ENCODE data around the gene CIAO2A.
"Not testable (repeated sequence)": the region's sequence is repeated elsewhere in the genome, so short reads cannot be mapped to it uniquely, and the experiment has no call there.

The CIAO2A gene

DNA sequence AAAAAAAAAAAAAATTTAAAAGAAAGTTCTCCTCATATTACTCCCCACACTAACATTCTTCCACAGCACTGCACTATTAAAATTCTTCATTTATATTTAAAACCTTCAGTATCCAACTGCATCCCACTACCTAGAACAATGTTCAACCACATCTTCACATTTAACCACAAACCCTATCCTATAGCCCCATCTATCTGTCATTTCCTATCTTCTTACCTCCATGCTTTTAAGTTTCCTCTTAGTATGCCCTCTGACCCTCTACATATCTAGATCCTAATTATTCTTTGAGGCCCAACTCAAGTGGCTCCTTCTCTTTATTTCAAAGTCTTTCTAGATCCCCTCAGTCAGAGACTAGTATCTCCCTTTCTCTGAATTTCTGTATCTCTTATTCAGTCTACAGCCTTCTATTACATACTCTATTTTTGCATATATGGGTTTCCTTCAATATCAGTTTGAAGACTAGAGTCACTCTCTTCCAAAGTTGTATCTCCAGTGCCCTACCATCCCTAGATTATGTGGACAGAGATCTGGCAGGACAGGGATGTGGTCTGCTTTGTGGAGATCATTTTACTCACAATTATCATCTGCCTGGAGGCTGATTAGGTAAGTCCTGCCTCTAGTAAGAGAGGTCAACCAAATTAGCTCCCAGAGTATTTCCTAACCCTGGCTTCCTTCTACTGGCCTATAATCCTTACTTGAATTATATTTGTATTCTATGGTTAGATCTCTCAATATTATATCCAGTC, 1.4 kb downstream of the CIAO2A start:
- DNase-seq (ENCODE audit: low read depth), result no peak
- no peak for TF ChIP-seq CTCF (IDR thresholded peaks at IDR 0.05; ENCODE audit: control insufficient read depth, insufficient read depth, low read depth, low read length, missing control alignments)

DNA sequence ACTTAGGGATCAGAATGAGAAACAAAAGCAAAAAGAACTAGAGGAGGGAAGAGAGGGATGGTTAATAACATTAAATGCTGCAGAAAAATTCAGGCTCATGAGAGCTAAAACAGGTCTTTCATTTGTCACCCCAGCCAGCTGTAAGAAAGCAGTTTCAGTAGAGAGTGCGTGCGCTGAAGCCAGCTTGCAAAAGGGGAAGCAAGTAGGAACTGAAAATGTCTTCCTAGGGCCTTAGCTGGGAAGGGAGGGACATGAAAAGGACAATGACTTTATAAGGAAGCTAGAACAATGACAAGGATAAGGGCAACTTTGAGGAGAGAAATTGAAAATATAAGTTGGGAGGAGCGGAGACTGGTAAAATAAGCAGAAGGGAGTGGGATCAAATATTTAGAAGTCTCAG, 3.1 kb downstream of the CIAO2A start:
- TF ChIP-seq CTCF (IDR thresholded peaks at IDR 0.05; ENCODE audit: control insufficient read depth, insufficient read depth, low read depth, low read length, missing control alignments), result no peak
- DNase-seq (ENCODE audit: low read depth), result no peak
- H3K4me3 ChIP-seq (ENCODE audit: control insufficient read depth, low read depth, low read length), result no peak overlapping the region

More for the DNA sequence above, 1.4 kb downstream of the CIAO2A start:
- no peak overlapping the region for H3K4me3 ChIP-seq (ENCODE audit: control insufficient read depth, low read depth, low read length)

- no peak overlapping the region for H3K4me3 ChIP-seq (ENCODE audit: control insufficient read depth, low read depth, low read length)
- TF ChIP-seq CTCF (IDR thresholded peaks at IDR 0.05; ENCODE audit: control insufficient read depth, insufficient read depth, low read depth, low read length, missing control alignments), result no peak
- DNase-seq (ENCODE audit: low read depth), result no peak
Observed at GRCh38 chr15:64089543-64090280, 3.9 kb downstream of the CIAO2A start.

DNA sequence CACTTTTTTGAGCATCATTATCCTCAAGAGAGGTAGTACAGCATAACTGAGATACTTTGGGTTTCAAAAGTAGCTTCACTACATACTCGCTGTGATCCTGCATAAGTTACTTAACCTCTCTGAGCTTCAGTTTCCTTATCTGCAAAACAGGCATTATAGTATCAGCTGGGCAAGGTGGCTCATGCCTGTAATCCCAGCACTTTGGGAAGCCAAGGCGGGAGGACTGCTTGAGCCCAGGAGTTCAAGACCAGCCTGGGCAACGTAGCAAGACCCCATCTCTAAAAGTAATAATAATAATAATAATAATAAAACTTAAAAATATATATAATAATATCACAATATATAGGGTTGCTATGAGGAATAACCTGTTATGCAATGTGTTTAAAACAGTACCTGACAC, 10.9 kb downstream of the CIAO2A start:
- no peak overlapping the region for H3K4me3 ChIP-seq (ENCODE audit: control insufficient read depth, low read depth, low read length)

DNA sequence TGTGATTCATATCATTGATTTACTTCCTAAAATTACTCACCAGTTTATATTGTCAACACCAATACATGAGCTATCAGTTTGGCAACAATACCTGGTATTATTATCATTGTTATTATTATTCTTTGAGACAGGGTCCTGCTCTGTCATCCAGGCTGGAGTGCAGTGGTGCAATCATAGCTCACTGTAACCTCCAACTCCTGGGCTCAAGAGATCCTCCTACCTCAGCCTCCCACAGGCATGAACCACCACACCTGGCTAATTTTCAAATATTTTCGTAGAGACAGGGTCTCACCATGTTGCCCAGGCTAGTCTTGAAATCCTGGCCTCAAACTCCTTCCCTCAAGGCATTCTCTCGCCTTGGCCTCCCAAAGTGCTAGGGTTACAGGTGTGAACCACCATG, 20.1 kb downstream of the CIAO2A start:
- H3K4me3 ChIP-seq (ENCODE audit: control insufficient read depth, low read depth, low read length); DNase-seq (ENCODE audit: low read depth): not testable (repeated sequence)

More for the DNA sequence above, 10.9 kb downstream of the CIAO2A start:
- TF ChIP-seq CTCF (IDR thresholded peaks at IDR 0.05; ENCODE audit: control insufficient read depth, insufficient read depth, low read depth, low read length, missing control alignments), result no peak
- DNase-seq (ENCODE audit: low read depth), result no peak

DNA sequence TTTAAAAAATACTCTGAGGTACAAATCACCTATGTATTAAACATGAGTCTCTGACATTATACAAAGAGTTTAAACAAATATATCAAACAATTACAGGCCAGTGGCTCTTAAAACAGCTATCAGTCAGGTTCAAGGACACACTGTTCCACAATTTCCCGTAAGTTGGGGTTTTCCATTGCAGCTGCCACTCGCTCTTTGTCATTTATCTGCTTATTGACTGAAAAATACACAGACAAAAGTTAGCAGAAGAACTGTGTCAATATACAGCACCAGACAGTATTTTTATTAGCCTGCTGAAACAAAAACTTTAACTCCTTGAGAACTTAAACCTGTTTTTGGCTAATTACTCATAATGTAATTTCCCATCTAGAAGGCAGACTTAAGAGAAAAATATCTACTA, 20.8 kb downstream of the CIAO2A start:
- no peak for DNase-seq (ENCODE audit: low read depth)
- no peak for TF ChIP-seq CTCF (IDR thresholded peaks at IDR 0.05; ENCODE audit: control insufficient read depth, insufficient read depth, low read depth, low read length, missing control alignments)
- no peak overlapping the region for H3K4me3 ChIP-seq (ENCODE audit: control insufficient read depth, low read depth, low read length)
